GM23338 (cell line): ENCODE data around the gene RHOG. TPM values are rescaled to one million over a fixed set of nuclear protein-coding genes. Genes with fewer than 3 reads are reported as not detected.

Experiments used
- ATAC-seq: fragments of 200-7000 bp; cut with Tn5 transposase; 3 replicates; pipeline ENCODE4 v1.9.1; 2020
- DNase-seq: peaks from one replicate; pipeline ENCODE4 v3.0.0-alpha.2; 2015; ENCODE audit warnings: low spot score
- H2AFZ ChIP-seq: fragments of 200-600 bp; sonication (generic); 2 replicates; pipeline ENCODE4 v1.8.0; 2016; ENCODE audit warnings: antibody characterized with exemption, mild to moderate bottlenecking, moderate library complexity
- H3F3A ChIP-seq: fragments of 200-600 bp; sonication (generic); replicated peaks from 2 replicates; pipeline ENCODE4 v1.8.0; 2017; ENCODE audit warnings: antibody characterized with exemption, mixed run types, low read depth
- H3K27ac ChIP-seq: fragments of 200-600 bp; sonication (generic); 2 replicates; pipeline ENCODE4 v1.6.1; 2016; ENCODE audit warnings: low read depth
- H3K27me3 ChIP-seq: fragments of 200-600 bp; sonication (generic); 2 replicates; pipeline ENCODE4 v1.8.0; 2016; ENCODE audit warnings: mild to moderate bottlenecking, mixed run types, moderate library complexity; ENCODE audit not compliant: insufficient read depth
- H3K36me3 ChIP-seq: fragments of 200-600 bp; sonication (generic); 2 replicates; pipeline ENCODE4 v1.8.0; 2016; ENCODE audit warnings: mild to moderate bottlenecking; ENCODE audit not compliant: insufficient read depth
- H3K4me1 ChIP-seq: fragments of 200-600 bp; sonication (generic); 2 replicates; pipeline ENCODE4 v1.8.0; 2016; ENCODE audit warnings: mild to moderate bottlenecking, moderate library complexity; ENCODE audit not compliant: insufficient read depth
- H3K4me2 ChIP-seq: fragments of 200-600 bp; sonication (generic); 2 replicates; pipeline ENCODE4 v1.7.1; 2017; ENCODE audit warnings: mixed run types
- H3K4me3 ChIP-seq: fragments of 200-600 bp; sonication (generic); 2 replicates; pipeline ENCODE4 v1.6.1; 2016; ENCODE audit warnings: mixed run types
- H3K79me2 ChIP-seq: fragments of 200-600 bp; sonication (generic); replicated peaks from 2 replicates; pipeline ENCODE4 v1.8.0; 2017; ENCODE audit warnings: mild to moderate bottlenecking; ENCODE audit not compliant: insufficient read depth
- H3K9me2 ChIP-seq: fragments of 200-600 bp; sonication (generic); 2 replicates; pipeline ENCODE4 v1.8.0; 2017; ENCODE audit not compliant: insufficient read depth
- H4K20me1 ChIP-seq: fragments of 200-600 bp; sonication (generic); replicated peaks from 2 replicates; pipeline ENCODE4 v1.8.0; 2017; ENCODE audit warnings: mild to moderate bottlenecking; ENCODE audit not compliant: insufficient read depth
- H3K27ac Mint-ChIP-seq: 2 replicates; pipeline ENCODE4 v1.8.0; 2020; ENCODE audit warnings: inconsistent platforms, mild to moderate bottlenecking, moderate library complexity, mixed read lengths
- H3K27me3 Mint-ChIP-seq: 3 replicates; pipeline ENCODE4 v1.8.0; 2022; ENCODE audit warnings: low read depth, mild to moderate bottlenecking, moderate library complexity, mixed read lengths, inconsistent platforms; ENCODE audit not compliant: insufficient read depth, poor library complexity
- H3K36me3 Mint-ChIP-seq: 3 replicates; pipeline ENCODE4 v1.8.0; 2021; ENCODE audit warnings: low read depth, mild to moderate bottlenecking, inconsistent platforms, moderate library complexity, mixed read lengths
- H3K4me1 Mint-ChIP-seq: 3 replicates; pipeline ENCODE4 v1.8.0; 2020; ENCODE audit warnings: mild to moderate bottlenecking, inconsistent platforms, mixed read lengths
- H3K4me3 Mint-ChIP-seq: 3 replicates; pipeline ENCODE4 v1.8.0; 2021; ENCODE audit warnings: moderate library complexity, mild to moderate bottlenecking, inconsistent platforms, mixed read lengths
- H3K9me3 Mint-ChIP-seq: 3 replicates; pipeline ENCODE4 v1.8.0; 2020; ENCODE audit warnings: moderate library complexity, mild to moderate bottlenecking, inconsistent platforms, mixed read lengths
- CREB1 ChIP-seq: fragments of 250-450 bp; sonication (Bioruptor Pico); IDR thresholded peaks from 2 replicates; pipeline ENCODE4 v1.5.0; 2020; ENCODE audit warnings: low read depth, mild to moderate bottlenecking, moderate library complexity
- CTCF ChIP-seq, 2 experiments: fragments of 200-600 bp in 1 of 2; sonication (generic) in 1 of 2; conservative IDR thresholded peaks; 2 replicates each; pipeline versions ENCODE4 v1.5.1 to v1.6.1; 2016 to 2017; ENCODE audit warnings: antibody characterized with exemption in 2 of 2, low read depth in 2 of 2, mild to moderate bottlenecking in 2 of 2, moderate library complexity in 1 of 2
- ETS1 ChIP-seq: IDR thresholded peaks from 2 replicates; pipeline ENCODE4 v1.6.1; 2016; ENCODE audit warnings: antibody characterized with exemption
- EZH2 ChIP-seq: fragments of 200-600 bp; sonication (generic); IDR thresholded peaks from one replicate; pipeline ENCODE4 v1.8.0; 2017; ENCODE audit warnings: antibody characterized with exemption, mild to moderate bottlenecking, low read depth; ENCODE audit not compliant: unreplicated experiment
- EZH2phosphoT487 ChIP-seq: fragments of 200-600 bp; sonication (generic); IDR thresholded peaks from one replicate; pipeline ENCODE4 v1.8.1; 2018; ENCODE audit warnings: antibody characterized with exemption; ENCODE audit not compliant: unreplicated experiment
- JUNB ChIP-seq: IDR thresholded peaks from one replicate; pipeline ENCODE4 v1.6.1; 2016; ENCODE audit warnings: antibody characterized with exemption; ENCODE audit not compliant: unreplicated experiment
- NANOG ChIP-seq: IDR thresholded peaks from 2 replicates; pipeline ENCODE4 v1.6.1; 2016; ENCODE audit warnings: antibody characterized with exemption, borderline replicate concordance
- POLR2AphosphoS5 ChIP-seq: IDR thresholded peaks from 2 replicates; pipeline ENCODE4 v1.6.1; 2016; ENCODE audit warnings: antibody characterized with exemption, low read depth
- REST ChIP-seq: IDR thresholded peaks from one replicate; pipeline ENCODE4 v1.6.1; 2018; ENCODE audit warnings: antibody characterized with exemption; ENCODE audit not compliant: unreplicated experiment
- STAT1 ChIP-seq: IDR thresholded peaks from one replicate; pipeline ENCODE4 v1.6.1; 2016; ENCODE audit warnings: antibody characterized with exemption; ENCODE audit not compliant: unreplicated experiment
- ZNF114 ChIP-seq: fragments of 250-450 bp; sonication (Bioruptor Pico); IDR thresholded peaks from 2 replicates; pipeline ENCODE4 v1.5.0; 2020; ENCODE audit warnings: mild to moderate bottlenecking, moderate library complexity
- ZNF331 ChIP-seq: fragments of 250-450 bp; sonication (Bioruptor Pico); IDR thresholded peaks from 2 replicates; pipeline ENCODE4 v1.5.0; 2020; ENCODE audit warnings: low read depth, mild to moderate bottlenecking, moderate library complexity
- ZNF462 ChIP-seq: fragments of 250-450 bp; sonication (Bioruptor Pico); IDR thresholded peaks from 2 replicates; pipeline ENCODE4 v1.5.0; 2020; ENCODE audit warnings: mild to moderate bottlenecking, moderate library complexity
- polyA plus RNA-seq: library from polyadenylated mRNA; unstranded; fragments of >200 nt; fragmentation: Nextera tagmentation; extraction: Ambion mirVana; gene quantifications from 2 replicates; pipeline ENCODE4 v1.2.1, GENCODE V29; 2016
- total RNA-seq: library from RNA; depleted of rRNA; stranded (reverse); fragments of >200 nt; shearing (Covaris generic); gene quantifications from 2 replicates; pipeline ENCODE4 v1.2.3, GENCODE V29; 2014

RHOG gene
- total and polyA plus RNA-seq, 2 experiments from 2014 or later = 26.3 to 38.6 TPM

GRCh38 chr11:3888876-3889275 lies 48.1 kb upstream of the RHOG start:
- H3K27ac Mint-ChIP-seq = no peak overlapping the region
- no peak for ATAC-seq

More at GRCh38 chr11:3888876-3889275, 48.1 kb upstream of the RHOG start:
- no peak for DNase-seq
- Histone ChIP-seq H4K20me1 (0 out of 2 replicates have a peak, but pooled peaks cover 3% of the 10 kb centered on the region), H3K4me1 (no peaks in the 10 kb centered on the region), H2AFZ (no peak overlapping the region), H3K4me2 (no peak overlapping the region), H3K79me2 (no peaks in the 10 kb centered on the region), H3K36me3 (no peaks in the 10 kb centered on the region), H3K27me3 (no peaks in the 10 kb centered on the region), H3F3A (no peaks in the 10 kb centered on the region), H3K4me3 (no peak overlapping the region), H3K9me2 (no peaks in the 10 kb centered on the region), H3K27ac (no peak overlapping the region)
- Mint-ChIP-seq H3K4me3 (no peak overlapping the region), H3K4me1 (no peaks in the 10 kb centered on the region), H3K9me3 (no peaks in the 10 kb centered on the region), H3K36me3 (no peaks in the 10 kb centered on the region), H3K27me3 (no peaks in the 10 kb centered on the region)
- TF ChIP-seq NANOG (no peak), ETS1 (no peak), ZNF331 (no peak), POLR2AphosphoS5 (no peak), CTCF (conservative IDR thresholded peaks at IDR 0.05; ENCODE audit: low read depth in 2 of 2) (no peak), STAT1 (no peak), JUNB (no peak), REST (no peak), ZNF462 (CRISPR knock-in tag) (no peak), CREB1 (CRISPR knock-in tag) (no peak), EZH2phosphoT487 (no peak), EZH2 (no peak), ZNF114 (CRISPR knock-in tag) (no peak)
